CD14-positive monocyte (primary cell): Measurements from ENCODE around the gene PLOD3. TPM values are rescaled to one million over a fixed set of nuclear protein-coding genes. Genes with fewer than 3 reads are reported as not detected.

Experiments
- DNase-seq, 3 donors: peaks; one replicate each; pipeline ENCODE4 v3.0.0-alpha.2; 2011 to 2022
- H2AFZ ChIP-seq: 2 replicates; pipeline ENCODE4 v1.6.0; 2012; ENCODE audit warnings: mild to moderate bottlenecking, low read depth, low read length, inconsistent platforms; ENCODE audit not compliant: insufficient read depth, poor library complexity, severe bottlenecking
- H3K27ac ChIP-seq, 2 donors: 1 replicate in 1 of 2; 2 replicates in 1 of 2; pipeline ENCODE4 v1.5.1; 2012 to 2013; ENCODE audit warnings: low read length in 2 of 2, control low read depth in 1 of 2, inconsistent platforms in 1 of 2, low read depth in 1 of 2, mild to moderate bottlenecking in 1 of 2
- H3K27me3 ChIP-seq, 2 donors: one replicate each; pipeline versions ENCODE4 v1.6.0 to v1.6.1; 2011 to 2013; ENCODE audit warnings: low read length in 2 of 2; ENCODE audit not compliant: control insufficient read depth in 2 of 2, insufficient read depth in 2 of 2
- H3K36me3 ChIP-seq, 2 donors: replicated peaks in 1 of 2; 1 replicate in 1 of 2; 2 replicates in 1 of 2; pipeline versions ENCODE4 v1.5.1 to v1.6.1; 2012 to 2013; ENCODE audit warnings: low read length in 2 of 2, control low read depth in 1 of 2, inconsistent platforms in 1 of 2, mild to moderate bottlenecking in 1 of 2; ENCODE audit not compliant: insufficient read depth in 2 of 2, control insufficient read depth in 1 of 2
- H3K4me1 ChIP-seq, 2 donors: 1 replicate in 1 of 2; 2 replicates in 1 of 2; pipeline versions ENCODE4 v1.5.1 to v1.6.1; 2012 to 2013; ENCODE audit warnings: low read length in 2 of 2, control low read depth in 1 of 2, inconsistent platforms in 1 of 2, mild to moderate bottlenecking in 1 of 2, moderate library complexity in 1 of 2; ENCODE audit not compliant: insufficient read depth in 2 of 2, control insufficient read depth in 1 of 2
- H3K4me2 ChIP-seq: replicated peaks from 2 replicates; pipeline ENCODE3; 2012; ENCODE audit warnings: low read length, moderate library complexity, mild to moderate bottlenecking; ENCODE audit not compliant: poor library complexity, severe bottlenecking; ENCODE audit errors: extremely low read depth
- H3K4me3 ChIP-seq, 3 experiments: fragments of 200-600 bp in 1 of 3; sonication (generic) in 1 of 3; replicated peaks in 1 of 3; 1 replicate in 2 of 3; 2 replicates in 1 of 3; pipeline ENCODE4 v1.5.1; 2011 to 2013; ENCODE audit warnings: low read length in 3 of 3, mild to moderate bottlenecking in 3 of 3, control low read depth in 2 of 3, low read depth in 2 of 3, inconsistent platforms in 1 of 3, moderate library complexity in 1 of 3
- H3K79me2 ChIP-seq: 2 replicates; pipeline ENCODE4 v1.6.0; 2012; ENCODE audit warnings: mild to moderate bottlenecking, control low read depth, inconsistent platforms, low read length, moderate library complexity; ENCODE audit not compliant: insufficient read depth
- H3K9ac ChIP-seq: 2 replicates; pipeline ENCODE4 v1.6.0; 2017; ENCODE audit warnings: low read length, mild to moderate bottlenecking; ENCODE audit not compliant: insufficient read depth, poor library complexity, severe bottlenecking
- H3K9me3 ChIP-seq, 2 donors: replicated peaks in 1 of 2; 1 replicate in 1 of 2; 2 replicates in 1 of 2; pipeline versions ENCODE4 v1.5.1 to v1.6.1; 2012 to 2013; ENCODE audit warnings: low read length in 2 of 2, control low read depth in 1 of 2; ENCODE audit not compliant: control insufficient read depth in 1 of 2, insufficient read depth in 1 of 2
- H4K20me1 ChIP-seq: 2 replicates; pipeline ENCODE4 v1.6.0; 2012; ENCODE audit warnings: mild to moderate bottlenecking, low read length, control low read depth, moderate library complexity; ENCODE audit not compliant: insufficient read depth
- H3K27ac Mint-ChIP-seq, 7 donors: one replicate each; pipeline ENCODE4 v1.8.0; 2020; ENCODE audit warnings: mild to moderate bottlenecking in 7 of 7, mixed read lengths in 7 of 7, moderate library complexity in 6 of 7, inconsistent platforms in 2 of 7
- H3K27me3 Mint-ChIP-seq, 3 donors: one replicate each; pipeline ENCODE4 v1.8.0; 2021 to 2022; ENCODE audit warnings: low read depth in 3 of 3, mild to moderate bottlenecking in 3 of 3, mixed read lengths in 3 of 3, moderate library complexity in 3 of 3, inconsistent platforms in 1 of 3
- H3K36me3 Mint-ChIP-seq, 2 donors: one replicate each; pipeline ENCODE4 v1.8.0; 2020; ENCODE audit warnings: mixed read lengths in 2 of 2, inconsistent platforms in 1 of 2, mild to moderate bottlenecking in 1 of 2
- H3K4me1 Mint-ChIP-seq: one replicate; pipeline ENCODE4 v1.8.0; 2020; ENCODE audit warnings: mild to moderate bottlenecking, mixed read lengths
- H3K4me3 Mint-ChIP-seq, 2 donors: one replicate each; pipeline ENCODE4 v1.8.0; 2020; ENCODE audit warnings: mild to moderate bottlenecking in 2 of 2, mixed read lengths in 2 of 2, moderate library complexity in 1 of 2
- H3K9me3 Mint-ChIP-seq, 7 donors: one replicate each; pipeline ENCODE4 v1.8.0; 2020 to 2022; ENCODE audit warnings: mixed read lengths in 7 of 7, mild to moderate bottlenecking in 6 of 7, moderate library complexity in 6 of 7, inconsistent platforms in 2 of 7
- CTCF ChIP-seq: fragments of 200-600 bp; IDR thresholded peaks from one replicate; pipeline ENCODE4 v1.8.0; 2022; ENCODE audit warnings: antibody characterized with exemption, mild to moderate bottlenecking
- WGBS: methylation state at CpG from one replicate; pipeline ENCODE4 v1.1.5; 2013; ENCODE audit warnings: missing lambda C conversion rate; ENCODE audit not compliant: insufficient coverage; 5-methylcytosine and 5-hydroxymethylcytosine counted together
- intact Hi-C, 2 donors: fragments of 100-400 bp; cut with micrococcal nuclease; formaldehyde crosslinking; loops; one replicate each; pipeline versions ENCODE4 v1.15.0 to v1.15.1; 2023
- polyA plus RNA-seq, 3 donors: library from polyadenylated mRNA; depleted of rRNA in 1 of 3; unstranded in 2 of 3; stranded (reverse) in 1 of 3; fragments of 300-500 nt in 2 of 3; fragments of >200 nt in 1 of 3; fragmentation: Illumina TruSeq in 2 of 3; gene quantifications; 1 replicate in 2 of 3; 2 replicates in 1 of 3; pipeline ENCODE4 v1.2.3, GENCODE V29; 2012 to 2021

PLOD3 gene
- polyA plus RNA-seq, 3 donors: 26.9 to 70.1 (median 28.1) TPM

- Histone ChIP-seq H3K4me1 (peaks cover 40 to 43% of the 10 kb centered on the region in 2 donors), H3K27me3 (peaks cover 77 to 100% of the 10 kb centered on the region in 2 donors), H2AFZ (no peak overlapping the region), H3K4me3 (peak overlapping the region in 1 of 3 experiments; percentile 23), H3K9me3 (peaks cover 5 to 47% of the 10 kb centered on the region in 2 donors), H3K4me2 (peak overlapping the region; percentile 8), H3K36me3 (no peaks in the 10 kb centered on the region), H4K20me1 (no peaks in the 10 kb centered on the region), H3K9ac (no peak overlapping the region), H3K79me2 (no peaks in the 10 kb centered on the region), H3K27ac (no peak overlapping the region)
- WGBS: 3% methylated on average over 27 of the region's 28 CpGs
- peaks cover 10 to 21% of the 10 kb centered on the region in 2 donors for H3K36me3 Mint-ChIP-seq
- peak overlapping the region; percentile 41 to 87 for H3K4me3 Mint-ChIP-seq
- intact Hi-C loops: no loop called here
- no peak overlapping the region for H3K27ac Mint-ChIP-seq
- no peak for DNase-seq
- H3K27me3 Mint-ChIP-seq: peaks cover 98 to 100% (median 99%) of the 10 kb centered on the region in 3 donors
- H3K9me3 Mint-ChIP-seq: peaks cover 6 to 48% (median 23%) of the 10 kb centered on the region in 7 donors
- H3K4me1 Mint-ChIP-seq: peaks cover 45% of the 10 kb centered on the region
- no peak for TF ChIP-seq CTCF
Observed at GRCh38 chr7:101174322-101174854, 43.0 kb downstream of the PLOD3 start.

DNA sequence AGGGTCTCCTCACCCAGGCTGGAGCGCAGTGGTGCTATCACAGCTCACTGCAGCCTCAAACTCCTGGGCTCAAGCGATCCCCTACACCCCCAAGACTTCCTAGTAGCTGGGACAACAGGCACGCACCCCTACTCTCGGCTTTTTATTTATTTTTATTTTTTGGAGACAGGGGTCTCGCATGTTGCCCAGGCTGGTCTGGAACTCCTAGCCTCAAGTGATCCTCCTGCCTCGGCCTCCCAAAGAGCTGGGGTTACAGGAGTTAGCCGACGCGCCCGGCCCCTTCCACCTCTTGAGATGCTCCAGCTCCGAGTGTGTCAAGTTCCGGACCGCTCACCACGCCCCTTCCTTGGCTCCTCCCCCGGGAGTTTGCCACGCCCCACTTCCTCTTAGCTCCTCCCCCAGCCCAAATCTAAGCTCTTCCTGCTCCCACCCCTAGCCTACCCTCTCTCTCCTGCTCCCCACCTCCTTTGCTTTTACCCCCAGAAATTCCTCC lies 43.6 kb downstream of the PLOD3 start:
- H3K4me2 ChIP-seq: peak overlapping the region; percentile 20
- intact Hi-C loops: no loop called here

More for the DNA sequence above, 43.6 kb downstream of the PLOD3 start:
- no peaks in the 10 kb centered on the region for H4K20me1 ChIP-seq
- H2AFZ ChIP-seq: no peak overlapping the region
- DNase-seq: peak; percentile 43 to 62 (median 43)
- H3K27ac ChIP-seq: no peak overlapping the region
- peaks cover 78 to 100% of the 10 kb centered on the region in 2 donors for H3K27me3 ChIP-seq
- H3K4me1 Mint-ChIP-seq: peaks cover 47% of the 10 kb centered on the region
- no peak overlapping the region for H3K9ac ChIP-seq
- no peak for TF ChIP-seq CTCF
- H3K4me3 ChIP-seq: peak overlapping the region in 1 of 3 experiments; percentile 23
- WGBS: 6% methylated on average over 14 of the region's 16 CpGs
- peak overlapping the region in 1 of 7 donors; percentile 75 for H3K27ac Mint-ChIP-seq
- peaks cover 98 to 100% (median 99%) of the 10 kb centered on the region in 3 donors for H3K27me3 Mint-ChIP-seq
- H3K36me3 ChIP-seq: no peaks in the 10 kb centered on the region
- peaks cover 10 to 26% of the 10 kb centered on the region in 2 donors for H3K36me3 Mint-ChIP-seq
- H3K4me1 ChIP-seq: peaks cover 41 to 48% of the 10 kb centered on the region in 2 donors
- no peaks in the 10 kb centered on the region for H3K79me2 ChIP-seq
- peaks cover 6 to 50% (median 25%) of the 10 kb centered on the region in 7 donors for H3K9me3 Mint-ChIP-seq
- H3K9me3 ChIP-seq: peaks cover 5 to 47% of the 10 kb centered on the region in 2 donors
- peak overlapping the region in 1 of 2 donors; percentile 87 for H3K4me3 Mint-ChIP-seq
